PC-9 (cell line): ENCODE measurements around the gene MRAP2.

Source experiments
- CTCF ChIP-seq: fragments of 200-600 bp; sonication (generic); conservative IDR thresholded peaks from 2 replicates; pipeline ENCODE4 v1.6.1; 2017; ENCODE audit warnings: mixed run types, antibody characterized with exemption, mild to moderate bottlenecking, moderate library complexity
- EZH2 ChIP-seq: fragments of 200-600 bp; sonication (generic); IDR thresholded peaks from 2 replicates; pipeline ENCODE4 v1.8.0; 2017; ENCODE audit warnings: antibody characterized with exemption, low read depth

- TF ChIP-seq CTCF (no peak), EZH2 (no peak)
Measured at GRCh38 chr6:84072442-84072997, 38.9 kb downstream of the MRAP2 start.
